Liver (tissue), 9 donors: ENCODE results near the gene HMMR. TPM values are rescaled to one million over a fixed set of nuclear protein-coding genes. Genes with fewer than 3 reads are reported as not detected.

Experiments
- DNase-seq: peaks from one replicate; pipeline ENCODE4 v3.0.0-alpha.2; 2017; ENCODE audit warnings: low spot score
- H3K27ac ChIP-seq, 2 donors: one replicate each; pipeline ENCODE4 v1.7.0; 2013; ENCODE audit warnings: inconsistent platforms in 2 of 2, low read length in 2 of 2, control low read depth in 1 of 2, low read depth in 1 of 2, mild to moderate bottlenecking in 1 of 2
- H3K27me3 ChIP-seq, 4 donors: one replicate each; pipeline versions ENCODE4 v1.6.1 to v1.7.0; 2013; ENCODE audit warnings: low read length in 3 of 4, inconsistent platforms in 1 of 4, mild to moderate bottlenecking in 1 of 4, moderate library complexity in 1 of 4; ENCODE audit not compliant: control insufficient read depth in 4 of 4, insufficient read depth in 4 of 4
- H3K36me3 ChIP-seq, 4 donors: one replicate each; pipeline versions ENCODE4 v1.6.1 to v1.7.0; 2013; ENCODE audit warnings: low read length in 3 of 4, mild to moderate bottlenecking in 3 of 4, low read depth in 1 of 4, moderate library complexity in 1 of 4; ENCODE audit not compliant: control insufficient read depth in 4 of 4, insufficient read depth in 3 of 4
- H3K4me1 ChIP-seq, 4 donors: one replicate each; pipeline versions ENCODE4 v1.6.1 to v1.7.0; 2013; ENCODE audit warnings: low read length in 3 of 4, mild to moderate bottlenecking in 3 of 4, moderate library complexity in 1 of 4; ENCODE audit not compliant: control insufficient read depth in 4 of 4, insufficient read depth in 4 of 4
- H3K4me3 ChIP-seq, 3 donors: one replicate each; pipeline versions ENCODE4 v1.6.1 to v1.7.0; 2013; ENCODE audit warnings: low read length in 3 of 3, control low read depth in 1 of 3, low read depth in 1 of 3, mild to moderate bottlenecking in 1 of 3
- H3K9ac ChIP-seq, 2 donors: one replicate each; pipeline ENCODE4 v1.7.0; 2013; ENCODE audit warnings: low read length in 2 of 2, mild to moderate bottlenecking in 2 of 2, moderate library complexity in 2 of 2, control low read depth in 1 of 2, low read depth in 1 of 2
- H3K9me3 ChIP-seq, 4 donors: one replicate each; pipeline versions ENCODE4 v1.6.1 to v1.7.0; 2013; ENCODE audit warnings: low read length in 3 of 4; ENCODE audit not compliant: control insufficient read depth in 4 of 4
- EGR1 ChIP-seq, 2 donors: IDR thresholded peaks; 2 replicates each; pipeline ENCODE4 v1.6.1; 2016 to 2018; ENCODE audit warnings: antibody characterized with exemption in 2 of 2, low read depth in 2 of 2
- FOXA1 ChIP-seq: IDR thresholded peaks from 2 replicates; pipeline ENCODE4 v1.6.1; 2016; ENCODE audit warnings: antibody characterized with exemption
- FOXA2 ChIP-seq: IDR thresholded peaks from 2 replicates; pipeline ENCODE4 v1.6.1; 2016; ENCODE audit warnings: antibody characterized with exemption
- GABPA ChIP-seq, 2 donors: IDR thresholded peaks in 1 of 2; conservative IDR thresholded peaks in 1 of 2; 2 replicates each; pipeline ENCODE4 v1.6.1; 2016; ENCODE audit warnings: antibody characterized with exemption in 2 of 2, mild to moderate bottlenecking in 1 of 2, moderate library complexity in 1 of 2
- HNF4A ChIP-seq, 2 donors: conservative IDR thresholded peaks; 2 replicates each; pipeline ENCODE4 v1.6.1; 2016; ENCODE audit warnings: antibody characterized with exemption in 2 of 2, mild to moderate bottlenecking in 2 of 2
- HNF4G ChIP-seq: IDR thresholded peaks from 2 replicates; pipeline ENCODE4 v1.6.1; 2016; ENCODE audit warnings: antibody characterized with exemption
- JUND ChIP-seq, 2 donors: IDR thresholded peaks; 2 replicates each; pipeline ENCODE4 v1.6.1; 2016; ENCODE audit warnings: antibody characterized with exemption in 2 of 2
- NR2F2 ChIP-seq: IDR thresholded peaks from 2 replicates; pipeline ENCODE4 v1.6.1; 2016; ENCODE audit warnings: antibody characterized with exemption
- RAD21 ChIP-seq, 2 donors: IDR thresholded peaks; 2 replicates each; pipeline ENCODE4 v1.6.1; 2016; ENCODE audit warnings: antibody characterized with exemption in 2 of 2, mild to moderate bottlenecking in 2 of 2
- RXRA ChIP-seq, 2 donors: IDR thresholded peaks; 2 replicates each; pipeline ENCODE4 v1.6.1; 2017 to 2018; ENCODE audit warnings: antibody characterized with exemption in 2 of 2, mild to moderate bottlenecking in 1 of 2
- SP1 ChIP-seq: IDR thresholded peaks from 2 replicates; pipeline ENCODE4 v1.6.1; 2018; ENCODE audit warnings: antibody characterized with exemption, mild to moderate bottlenecking
- TAF1 ChIP-seq: conservative IDR thresholded peaks from 2 replicates; pipeline ENCODE4 v1.6.1; 2016; ENCODE audit warnings: antibody characterized with exemption, mild to moderate bottlenecking
- YY1 ChIP-seq: IDR thresholded peaks from 2 replicates; pipeline ENCODE4 v1.6.1; 2016; ENCODE audit warnings: antibody characterized with exemption, mild to moderate bottlenecking
- WGBS: extraction: QIAGEN DNeasy Blood & Tissue Kit; methylation state at CpG from one replicate; pipeline ENCODE4 v1.1.7; 2013; 5-methylcytosine and 5-hydroxymethylcytosine counted together
- polyA plus RNA-seq, 2 donors: library from polyadenylated mRNA; stranded (reverse) in 1 of 2; unstranded in 1 of 2; fragments of 200-250 nt in 1 of 2; fragments of >200 nt in 1 of 2; fragmentation: Nextera tagmentation in 1 of 2; extraction: Ambion mirVana in 1 of 2; gene quantifications; one replicate each; pipeline versions ENCODE4 v1.2.1 to v1.2.3, GENCODE V29; 2013 to 2015
- total RNA-seq, 2 donors: library from RNA; depleted of rRNA; stranded (reverse); fragments of >200 nt; gene quantifications; one replicate each; pipeline ENCODE4 v1.2.3, GENCODE V29; 2014
- TF ChIP-seq, protein P1 (sequence below): IDR thresholded peaks from 2 replicates; pipeline ENCODE4 v1.6.1; 2016; ENCODE audit warnings: antibody characterized with exemption
- TF ChIP-seq, protein P2 (sequence below): IDR thresholded peaks from 2 replicates; pipeline ENCODE4 v1.6.1; 2016; ENCODE audit warnings: antibody characterized with exemption
- TF ChIP-seq, protein P3 (sequence below): IDR thresholded peaks from 2 replicates; pipeline ENCODE4 v1.6.1; 2016; ENCODE audit warnings: antibody characterized with exemption, mild to moderate bottlenecking
- TF ChIP-seq, protein P4 (sequence below): IDR thresholded peaks from 2 replicates; pipeline ENCODE4 v1.6.1; 2016; ENCODE audit warnings: antibody characterized with exemption
- TF ChIP-seq, protein P5 (sequence below): fragments of 150-350 bp; IDR thresholded peaks from 2 replicates; pipeline ENCODE4 v1.5.1; 2017; ENCODE audit warnings: improper control_type of control experiment, low read depth, low read length; ENCODE audit not compliant: missing input control
- donor health status: healthy.
- donor health status: healthy.
- donor health status: healthy.
- donor health status: healthy.
- donor health status: healthy.

Gene HMMR
- total and polyA plus RNA-seq, 4 donors, result 0.33 to 48.5 (median 2.3) TPM

DNA sequence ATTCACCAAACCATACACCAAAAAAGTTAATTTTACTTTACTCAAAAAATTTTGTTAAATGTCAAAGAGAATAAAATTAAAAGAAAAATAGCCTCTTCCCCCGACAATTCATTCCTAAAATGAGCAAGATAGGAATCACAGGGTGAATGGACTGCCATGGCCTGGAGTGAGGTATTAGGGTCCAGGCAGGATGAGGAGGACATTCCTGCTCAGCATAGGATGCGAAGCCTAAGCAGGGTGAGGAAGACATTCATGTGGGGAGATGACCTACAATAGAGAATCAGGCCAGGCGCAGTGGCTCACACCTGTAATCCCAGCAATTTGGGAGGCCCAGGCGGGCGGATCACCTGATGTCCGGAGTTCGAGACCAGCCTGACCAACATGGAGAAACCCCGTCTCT lies 8.9 kb upstream of the HMMR start:
- WGBS, result 99% methylated on average over 8 of the region's 8 CpGs
- Histone ChIP-seq H3K4me3 (no peak overlapping the region), H3K4me1 (peaks cover 0 to 2% (median 0%) of the 10 kb centered on the region in 4 donors), H3K27me3 (no peaks in the 10 kb centered on the region), H3K27ac (no peak overlapping the region), H3K9me3 (no peaks in the 10 kb centered on the region), H3K9ac (no peak overlapping the region), H3K36me3 (peaks cover 2 to 39% (median 22%) of the 10 kb centered on the region in 4 donors)
- no peak for DNase-seq
- no peak for TF ChIP-seq HNF4G
- TF ChIP-seq RAD21 (IDR thresholded peaks at IDR 0.05), result no peak
- TF ChIP-seq, protein P1, sequence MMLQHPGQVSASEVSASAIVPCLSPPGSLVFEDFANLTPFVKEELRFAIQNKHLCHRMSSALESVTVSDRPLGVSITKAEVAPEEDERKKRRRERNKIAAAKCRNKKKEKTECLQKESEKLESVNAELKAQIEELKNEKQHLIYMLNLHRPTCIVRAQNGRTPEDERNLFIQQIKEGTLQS, result no peak
- no peak for TF ChIP-seq RXRA (IDR thresholded peaks at IDR 0.05)
- no peak for TF ChIP-seq TAF1
- no peak for TF ChIP-seq EGR1 (IDR thresholded peaks at IDR 0.05; ENCODE audit: low read depth in 2 of 2)
- TF ChIP-seq, protein P2, sequence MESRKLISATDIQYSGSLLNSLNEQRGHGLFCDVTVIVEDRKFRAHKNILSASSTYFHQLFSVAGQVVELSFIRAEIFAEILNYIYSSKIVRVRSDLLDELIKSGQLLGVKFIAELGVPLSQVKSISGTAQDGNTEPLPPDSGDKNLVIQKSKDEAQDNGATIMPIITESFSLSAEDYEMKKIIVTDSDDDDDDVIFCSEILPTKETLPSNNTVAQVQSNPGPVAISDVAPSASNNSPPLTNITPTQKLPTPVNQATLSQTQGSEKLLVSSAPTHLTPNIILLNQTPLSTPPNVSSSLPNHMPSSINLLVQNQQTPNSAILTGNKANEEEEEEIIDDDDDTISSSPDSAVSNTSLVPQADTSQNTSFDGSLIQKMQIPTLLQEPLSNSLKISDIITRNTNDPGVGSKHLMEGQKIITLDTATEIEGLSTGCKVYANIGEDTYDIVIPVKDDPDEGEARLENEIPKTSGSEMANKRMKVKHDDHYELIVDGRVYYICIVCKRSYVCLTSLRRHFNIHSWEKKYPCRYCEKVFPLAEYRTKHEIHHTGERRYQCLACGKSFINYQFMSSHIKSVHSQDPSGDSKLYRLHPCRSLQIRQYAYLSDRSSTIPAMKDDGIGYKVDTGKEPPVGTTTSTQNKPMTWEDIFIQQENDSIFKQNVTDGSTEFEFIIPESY, result no peak
- no peak for TF ChIP-seq FOXA1
- no peak for TF ChIP-seq FOXA2
- no peak for TF ChIP-seq GABPA (IDR thresholded peaks at IDR 0.05 in 1 of 2, conservative IDR thresholded peaks at IDR 0.05 in 1 of 2)
- TF ChIP-seq, protein P3, sequence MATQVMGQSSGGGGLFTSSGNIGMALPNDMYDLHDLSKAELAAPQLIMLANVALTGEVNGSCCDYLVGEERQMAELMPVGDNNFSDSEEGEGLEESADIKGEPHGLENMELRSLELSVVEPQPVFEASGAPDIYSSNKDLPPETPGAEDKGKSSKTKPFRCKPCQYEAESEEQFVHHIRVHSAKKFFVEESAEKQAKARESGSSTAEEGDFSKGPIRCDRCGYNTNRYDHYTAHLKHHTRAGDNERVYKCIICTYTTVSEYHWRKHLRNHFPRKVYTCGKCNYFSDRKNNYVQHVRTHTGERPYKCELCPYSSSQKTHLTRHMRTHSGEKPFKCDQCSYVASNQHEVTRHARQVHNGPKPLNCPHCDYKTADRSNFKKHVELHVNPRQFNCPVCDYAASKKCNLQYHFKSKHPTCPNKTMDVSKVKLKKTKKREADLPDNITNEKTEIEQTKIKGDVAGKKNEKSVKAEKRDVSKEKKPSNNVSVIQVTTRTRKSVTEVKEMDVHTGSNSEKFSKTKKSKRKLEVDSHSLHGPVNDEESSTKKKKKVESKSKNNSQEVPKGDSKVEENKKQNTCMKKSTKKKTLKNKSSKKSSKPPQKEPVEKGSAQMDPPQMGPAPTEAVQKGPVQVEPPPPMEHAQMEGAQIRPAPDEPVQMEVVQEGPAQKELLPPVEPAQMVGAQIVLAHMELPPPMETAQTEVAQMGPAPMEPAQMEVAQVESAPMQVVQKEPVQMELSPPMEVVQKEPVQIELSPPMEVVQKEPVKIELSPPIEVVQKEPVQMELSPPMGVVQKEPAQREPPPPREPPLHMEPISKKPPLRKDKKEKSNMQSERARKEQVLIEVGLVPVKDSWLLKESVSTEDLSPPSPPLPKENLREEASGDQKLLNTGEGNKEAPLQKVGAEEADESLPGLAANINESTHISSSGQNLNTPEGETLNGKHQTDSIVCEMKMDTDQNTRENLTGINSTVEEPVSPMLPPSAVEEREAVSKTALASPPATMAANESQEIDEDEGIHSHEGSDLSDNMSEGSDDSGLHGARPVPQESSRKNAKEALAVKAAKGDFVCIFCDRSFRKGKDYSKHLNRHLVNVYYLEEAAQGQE, result no peak
- TF ChIP-seq, protein P4, sequence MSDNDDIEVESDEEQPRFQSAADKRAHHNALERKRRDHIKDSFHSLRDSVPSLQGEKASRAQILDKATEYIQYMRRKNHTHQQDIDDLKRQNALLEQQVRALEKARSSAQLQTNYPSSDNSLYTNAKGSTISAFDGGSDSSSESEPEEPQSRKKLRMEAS, result no peak
- no peak for TF ChIP-seq NR2F2

DNA sequence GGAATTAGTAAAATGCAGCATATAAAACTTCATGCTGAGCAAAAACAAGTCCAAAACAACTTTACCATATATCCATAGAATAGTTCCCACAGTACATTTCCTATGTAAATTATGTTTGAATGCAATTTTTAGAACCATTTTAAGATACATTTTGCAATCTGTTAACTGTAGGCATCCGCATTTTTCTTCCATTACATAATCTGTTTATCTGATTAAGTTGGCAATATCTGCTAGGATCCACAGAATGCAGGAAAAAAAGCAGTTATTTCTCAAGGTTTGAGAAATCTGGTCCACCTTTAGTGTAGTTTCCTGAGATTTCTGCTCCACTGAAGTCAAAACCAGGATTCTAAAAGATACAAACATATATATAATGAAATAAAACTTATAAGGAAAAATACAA lies 6.7 kb upstream of the HMMR start:
- 56% methylated on average over 1 of the region's 1 CpG for WGBS
- peaks cover 5 to 8% (median 5%) of the 10 kb centered on the region in 4 donors for H3K4me1 ChIP-seq
- H3K27me3 ChIP-seq, result no peaks in the 10 kb centered on the region
- H3K9me3 ChIP-seq, result no peaks in the 10 kb centered on the region
- H3K4me3 ChIP-seq, result no peak overlapping the region
- H3K27ac ChIP-seq, result no peak overlapping the region
- DNase-seq, result no peak
- peaks cover 2 to 21% (median 9%) of the 10 kb centered on the region in 4 donors for H3K36me3 ChIP-seq
- no peak overlapping the region for H3K9ac ChIP-seq
- TF ChIP-seq FOXA1 (no peak), NR2F2 (no peak), TAF1 (no peak), SP1 (no peak), JUND (IDR thresholded peaks at IDR 0.05) (no peak), EGR1 (IDR thresholded peaks at IDR 0.05; ENCODE audit: low read depth in 2 of 2) (no peak), YY1 (no peak), GABPA (IDR thresholded peaks at IDR 0.05 in 1 of 2, conservative IDR thresholded peaks at IDR 0.05 in 1 of 2) (no peak), RAD21 (IDR thresholded peaks at IDR 0.05) (no peak), HNF4A (conservative IDR thresholded peaks at IDR 0.05) (no peak), HNF4G (no peak)
- TF ChIP-seq, protein P4, result no peak
- TF ChIP-seq, protein P5, sequence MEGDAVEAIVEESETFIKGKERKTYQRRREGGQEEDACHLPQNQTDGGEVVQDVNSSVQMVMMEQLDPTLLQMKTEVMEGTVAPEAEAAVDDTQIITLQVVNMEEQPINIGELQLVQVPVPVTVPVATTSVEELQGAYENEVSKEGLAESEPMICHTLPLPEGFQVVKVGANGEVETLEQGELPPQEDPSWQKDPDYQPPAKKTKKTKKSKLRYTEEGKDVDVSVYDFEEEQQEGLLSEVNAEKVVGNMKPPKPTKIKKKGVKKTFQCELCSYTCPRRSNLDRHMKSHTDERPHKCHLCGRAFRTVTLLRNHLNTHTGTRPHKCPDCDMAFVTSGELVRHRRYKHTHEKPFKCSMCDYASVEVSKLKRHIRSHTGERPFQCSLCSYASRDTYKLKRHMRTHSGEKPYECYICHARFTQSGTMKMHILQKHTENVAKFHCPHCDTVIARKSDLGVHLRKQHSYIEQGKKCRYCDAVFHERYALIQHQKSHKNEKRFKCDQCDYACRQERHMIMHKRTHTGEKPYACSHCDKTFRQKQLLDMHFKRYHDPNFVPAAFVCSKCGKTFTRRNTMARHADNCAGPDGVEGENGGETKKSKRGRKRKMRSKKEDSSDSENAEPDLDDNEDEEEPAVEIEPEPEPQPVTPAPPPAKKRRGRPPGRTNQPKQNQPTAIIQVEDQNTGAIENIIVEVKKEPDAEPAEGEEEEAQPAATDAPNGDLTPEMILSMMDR, result no peak
- TF ChIP-seq, protein P2, result no peak
- TF ChIP-seq, protein P1, result no peak
